Ramos (cell line): Measurements from ENCODE around the gene PDE6G.

Source experiments
- in situ Hi-C: fragments of 300-500 bp; cut with MboI; formaldehyde crosslinking; loops from one replicate; pipeline ENCODE4 v1.14.3; 2022; ENCODE audit warnings: low sequenced_read_pairs; ENCODE audit not compliant: unreplicated experiment

PDE6G gene

GRCh38 chr17:81665205-81666091, 9.1 kb upstream of the PDE6G start:
- in situ Hi-C loops, result no loop called here

DNA sequence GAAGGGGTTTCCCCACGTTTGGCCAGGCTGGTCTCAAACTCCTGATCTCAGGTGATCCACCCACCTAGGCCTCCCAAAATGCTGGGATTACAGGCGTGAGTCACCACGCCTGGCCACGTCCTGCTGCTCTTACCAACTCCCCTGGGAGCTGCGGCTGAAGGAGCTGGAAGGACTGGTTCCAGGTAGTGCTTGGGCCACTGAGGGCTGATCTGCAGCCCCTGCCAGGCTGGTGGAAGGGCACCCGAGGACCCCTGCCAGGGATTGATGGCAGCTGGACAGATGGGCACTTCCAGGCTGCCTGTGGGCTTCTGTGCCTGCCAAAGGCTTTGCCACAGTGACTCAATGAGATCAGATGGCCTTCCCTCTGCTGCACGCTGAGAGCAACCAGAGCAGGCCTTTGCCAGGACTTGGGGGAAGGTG, 7.7 kb upstream of the PDE6G start:
- in situ Hi-C loops, result no loop called here

DNA sequence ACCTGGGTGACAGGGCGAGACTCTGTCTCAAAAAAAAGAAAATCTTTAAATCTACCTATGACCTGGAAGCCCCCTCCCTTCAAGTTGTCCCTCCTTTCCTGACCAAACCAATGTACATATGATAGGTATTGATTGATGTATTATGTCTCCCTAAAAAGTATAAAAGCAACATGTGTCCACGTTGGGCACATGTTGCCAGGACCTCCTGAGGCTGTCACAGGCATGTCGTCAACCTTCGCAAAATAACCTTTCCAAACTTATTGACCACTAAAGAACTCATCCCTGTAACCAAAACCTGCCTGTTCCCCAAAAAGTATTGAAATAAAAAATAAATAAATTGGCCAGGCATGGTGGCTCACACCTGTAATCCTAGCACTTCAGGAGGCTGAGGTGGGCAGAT, 5.7 kb upstream of the PDE6G start:
- in situ Hi-C loops, result no loop called here

- in situ Hi-C loops, result no loop called here
These were observed 4.1 kb upstream of the PDE6G start for GRCh38 chr17:81660441-81660840.

DNA sequence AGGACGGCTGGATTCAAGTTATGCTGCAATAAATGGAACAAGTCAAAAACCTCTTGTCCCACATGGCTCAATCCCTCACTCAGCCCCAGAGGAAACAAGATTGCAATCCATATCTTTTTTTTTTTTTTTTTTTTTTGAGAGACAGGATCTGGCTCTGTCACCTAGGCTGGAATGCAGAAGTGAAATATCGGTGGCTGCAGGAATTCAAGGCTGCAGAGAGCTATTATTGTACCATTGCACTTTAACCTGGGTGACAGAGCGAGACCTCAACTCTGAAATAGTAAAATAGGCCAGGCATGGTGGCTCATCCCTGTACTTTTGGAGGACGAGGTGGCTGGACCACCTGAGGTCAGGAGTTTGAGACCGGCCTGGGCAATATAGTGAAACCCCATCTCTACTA, 2.7 kb upstream of the PDE6G start:
- in situ Hi-C loops, result no loop called here

DNA sequence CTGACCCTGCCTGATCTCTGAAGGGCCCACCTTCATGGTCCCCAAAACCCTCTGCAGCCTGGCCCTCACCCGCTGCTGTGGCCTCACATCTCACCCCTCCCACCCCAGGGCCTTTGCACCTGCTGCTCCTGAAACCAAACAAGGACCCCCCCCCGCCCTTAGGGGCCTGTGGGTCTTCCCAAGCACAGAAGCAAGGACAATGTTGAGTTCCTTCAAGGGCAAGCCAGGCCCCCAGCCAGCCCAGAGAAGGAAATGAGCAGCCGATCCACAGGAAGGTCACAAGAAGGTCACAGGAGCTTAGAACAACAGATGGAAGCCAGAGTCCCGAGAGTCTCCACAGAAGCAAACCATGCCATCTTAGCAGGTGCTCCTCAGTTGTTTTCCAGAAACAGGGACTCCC, 493 bp upstream of the PDE6G start:
- in situ Hi-C loops, result no loop called here

GRCh38 chr17:81655378-81656117, 794 bp downstream of the PDE6G start:
- in situ Hi-C loops, result no loop called here

DNA sequence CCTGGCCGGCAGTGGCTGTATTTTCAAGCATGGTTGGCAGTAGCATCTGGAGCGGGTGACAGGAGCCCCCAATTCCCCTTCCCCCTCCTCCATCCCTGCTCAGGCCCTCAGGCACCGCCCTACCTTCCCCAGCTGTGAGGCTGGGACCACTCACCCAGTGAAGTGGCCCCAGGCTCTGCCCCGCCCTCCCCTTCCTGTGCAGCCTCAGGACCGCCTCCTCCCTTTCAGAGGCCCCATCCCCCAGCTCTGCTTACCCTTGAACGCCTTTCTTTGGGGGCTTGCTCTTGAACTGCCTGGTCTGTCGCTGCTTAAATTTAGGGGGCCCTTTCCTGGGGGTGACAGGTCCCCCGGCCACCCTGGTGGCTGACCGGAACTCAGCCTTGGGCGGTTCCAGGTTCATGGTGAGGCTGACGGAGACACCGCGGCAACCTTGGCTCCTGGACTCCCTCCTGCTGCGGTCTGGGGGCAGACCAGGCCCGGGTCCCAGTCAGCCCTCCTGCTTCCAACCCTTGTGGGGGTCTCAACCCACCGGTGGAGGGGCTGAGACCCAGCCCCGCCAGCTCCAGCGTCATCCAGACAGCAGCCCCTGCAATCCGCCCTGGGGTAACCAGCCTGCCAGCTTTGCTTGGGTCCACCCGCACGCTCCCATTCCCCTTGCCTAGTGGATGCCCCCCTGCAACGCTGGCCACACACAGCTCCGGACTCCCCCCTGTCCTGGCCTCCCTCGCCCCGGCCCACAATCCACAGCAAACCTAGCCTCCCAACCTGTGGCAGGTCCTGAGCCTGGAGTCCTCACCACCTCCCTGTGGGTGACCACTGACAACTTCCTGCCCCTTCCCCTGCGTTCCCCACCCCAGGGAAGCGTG, 3.2 kb downstream of the PDE6G start:
- in situ Hi-C loops, result no loop called here

DNA sequence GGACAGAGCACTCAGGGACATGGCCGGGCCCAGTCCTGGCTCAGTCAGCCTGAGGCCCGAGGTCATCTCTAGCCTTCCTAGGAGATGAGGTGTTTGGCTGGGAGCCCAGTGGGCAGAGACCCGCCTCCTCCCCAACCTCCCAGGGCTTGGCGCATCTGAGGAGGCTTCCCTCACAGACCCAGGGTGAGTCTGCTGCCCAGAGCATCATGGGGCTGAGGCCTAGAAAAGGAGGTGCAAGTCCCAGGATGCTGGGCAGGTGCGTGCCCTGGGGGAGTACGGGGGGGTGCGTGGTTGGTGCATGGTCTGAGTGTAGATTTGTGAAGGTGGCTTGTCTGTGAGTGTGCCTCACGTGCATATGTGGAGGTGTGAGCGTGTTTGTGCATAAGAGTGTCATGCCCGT, 4.7 kb downstream of the PDE6G start:
- in situ Hi-C loops, result no loop called here

GRCh38 chr17:81650951-81651350, 5.4 kb downstream of the PDE6G start:
- in situ Hi-C loops, result no loop called here

DNA sequence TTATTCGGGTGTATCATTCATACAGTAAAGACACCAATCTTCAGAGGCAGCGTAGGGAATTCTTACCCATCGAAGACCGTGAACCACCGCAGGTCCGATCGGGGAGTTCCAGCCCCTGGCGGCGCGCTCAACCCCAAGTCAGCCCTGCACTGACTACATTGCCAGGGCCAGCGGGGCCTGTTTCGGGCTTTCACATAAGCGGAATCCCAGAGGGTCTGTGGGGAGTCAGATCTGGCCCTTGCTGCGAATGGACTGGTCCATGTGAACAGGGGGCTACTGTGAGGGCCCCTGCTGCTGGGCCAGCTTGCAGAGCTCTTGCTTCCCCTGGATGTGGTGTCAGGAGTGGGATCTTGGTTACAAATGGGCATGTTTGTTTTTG, 7.6 kb downstream of the PDE6G start:
- in situ Hi-C loops, result no loop called here

- in situ Hi-C loops, result no loop called here
These were observed 8.2 kb downstream of the PDE6G start for GRCh38 chr17:81648013-81648706.

DNA sequence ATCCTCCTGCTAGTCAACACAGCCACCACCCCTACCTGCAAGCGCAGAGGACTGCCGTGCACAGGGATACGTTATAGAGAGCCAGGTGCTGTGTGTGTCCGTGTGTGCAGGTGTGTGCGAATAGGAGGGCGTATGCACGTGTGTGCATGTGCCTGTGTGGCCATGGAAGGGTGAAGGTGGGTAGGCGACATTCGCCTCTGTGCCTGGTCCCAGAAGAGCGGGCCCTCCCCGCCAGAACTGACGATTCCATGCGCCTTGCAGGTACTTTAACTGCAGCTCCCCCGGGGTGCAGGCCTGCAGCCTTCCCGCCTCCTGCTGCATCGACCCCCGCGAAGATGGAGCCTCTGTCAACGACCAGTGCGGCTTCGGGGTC, 8.7 kb downstream of the PDE6G start:
- in situ Hi-C loops, result no loop called here

DNA sequence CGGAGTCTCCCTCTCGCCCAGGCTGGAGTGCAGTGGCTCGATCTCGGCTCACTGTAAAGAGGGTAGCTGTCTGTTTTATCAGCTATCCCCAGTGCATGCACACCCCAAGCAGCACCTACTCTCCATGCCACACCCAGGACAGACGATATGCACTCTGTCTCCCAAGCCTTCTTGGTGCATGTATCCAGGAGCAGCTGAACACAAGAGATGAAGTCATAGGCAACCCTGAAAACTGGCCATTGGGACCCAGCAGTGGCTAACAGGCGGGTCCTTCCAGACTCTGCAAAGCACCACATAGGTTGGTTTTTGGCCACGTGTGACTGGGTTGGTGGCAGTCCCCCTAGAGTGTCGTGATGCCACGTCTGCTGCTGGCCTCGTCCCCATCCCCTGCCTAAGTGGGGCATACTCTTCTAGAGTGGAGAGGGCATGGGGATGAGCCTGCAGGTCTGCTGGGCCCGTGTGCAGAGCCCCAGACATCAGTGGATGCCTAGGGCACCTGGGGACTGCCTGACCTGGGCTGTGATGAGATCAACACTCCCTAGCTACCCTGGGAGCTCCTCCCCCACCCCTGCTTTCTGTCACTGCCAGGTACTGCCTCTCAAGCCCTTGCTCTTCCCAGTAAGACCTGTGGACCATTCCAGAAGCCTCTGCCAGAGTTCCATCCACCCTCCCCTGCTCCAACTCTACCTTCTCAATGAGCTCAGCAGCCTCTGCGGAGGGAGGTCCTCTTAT, 9.3 kb downstream of the PDE6G start:
- in situ Hi-C loops, result no loop called here

DNA sequence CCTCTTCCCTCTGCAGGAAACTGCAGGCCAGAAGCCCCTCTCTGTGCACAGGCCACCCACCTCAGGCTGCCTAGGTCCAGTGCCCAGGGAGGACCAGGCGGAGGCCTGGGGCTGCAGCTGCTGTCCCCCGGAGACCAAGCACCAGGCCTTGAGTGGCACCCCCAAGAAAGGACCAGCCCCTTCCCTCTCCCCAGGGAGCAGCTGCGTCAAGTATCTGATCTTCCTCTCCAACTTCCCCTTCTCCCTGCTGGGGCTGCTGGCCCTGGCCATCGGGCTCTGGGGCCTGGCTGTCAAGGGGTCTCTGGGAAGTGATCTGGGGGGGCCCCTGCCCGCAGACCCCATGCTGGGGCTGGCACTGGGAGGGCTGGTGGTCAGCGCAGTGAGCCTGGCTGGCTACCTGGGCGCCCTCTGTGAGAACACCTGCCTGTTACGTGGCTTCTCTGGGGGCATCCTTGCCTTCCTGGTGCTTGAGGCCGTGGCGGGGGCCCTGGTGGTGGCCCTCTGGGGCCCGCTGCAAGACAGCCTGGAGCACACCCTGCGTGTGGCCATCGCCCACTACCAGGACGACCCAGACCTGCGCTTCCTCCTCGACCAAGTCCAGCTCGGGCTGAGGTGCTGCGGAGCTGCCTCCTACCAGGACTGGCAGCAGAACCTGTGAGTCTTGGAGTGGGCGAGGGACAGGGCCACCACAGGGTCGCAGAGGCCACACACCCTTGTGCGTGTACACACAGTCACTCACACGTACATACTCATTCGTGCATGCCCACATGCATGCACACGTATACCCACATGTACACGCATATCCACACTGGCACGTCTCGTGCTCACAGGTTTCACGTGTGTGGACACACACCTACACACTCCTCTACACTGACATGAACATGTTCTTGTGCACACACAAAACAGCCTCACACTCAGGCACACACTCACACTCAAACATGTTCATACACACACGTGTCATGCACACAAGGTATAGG, 11.1 kb downstream of the PDE6G start:
- in situ Hi-C loops, result no loop called here

- in situ Hi-C loops, result no loop called here
These were observed 11.8 kb downstream of the PDE6G start for GRCh38 chr17:81644496-81644895.

GRCh38 chr17:81641825-81642489, 14.4 kb downstream of the PDE6G start:
- in situ Hi-C loops, result no loop called here

GRCh38 chr17:81640011-81640410, 16.3 kb downstream of the PDE6G start:
- in situ Hi-C loops, result no loop called here
